Tibial nerve (tissue), 4 donors: ENCODE measurements around the gene SNAPC2. TPM values are rescaled to one million over a fixed set of nuclear protein-coding genes. Genes with fewer than 3 reads are reported as not detected.
"Not testable (repeated sequence)": the region's sequence is repeated elsewhere in the genome, so short reads cannot be mapped to it uniquely, and the experiment has no call there.

Source experiments
- DNase-seq, 2 donors: peaks; one replicate each; pipeline ENCODE4 v3.0.0-alpha.2; 2019; ENCODE audit warnings: low spot score in 2 of 2
- H3K27ac ChIP-seq, 4 donors: fragments of 200-600 bp; sonication (generic) in 3 of 4; one replicate each; pipeline ENCODE4 v1.5.1; 2017 to 2019; ENCODE audit warnings: mild to moderate bottlenecking in 1 of 4
- H3K27me3 ChIP-seq, 2 donors: fragments of 200-600 bp; sonication (generic) in 1 of 2; one replicate each; pipeline versions ENCODE4 v1.5.1 to v1.6.0; 2017 to 2019
- H3K36me3 ChIP-seq, 3 donors: fragments of 200-600 bp; sonication (generic); one replicate each; pipeline ENCODE4 v1.5.1; 2018 to 2019
- H3K4me1 ChIP-seq, 4 donors: fragments of 200-600 bp; sonication (generic) in 3 of 4; one replicate each; pipeline ENCODE4 v1.5.1; 2017 to 2019
- H3K4me3 ChIP-seq, 4 donors: fragments of 200-600 bp; sonication (generic) in 3 of 4; one replicate each; pipeline ENCODE4 v1.5.1; 2017 to 2019; ENCODE audit warnings: mild to moderate bottlenecking in 1 of 4, moderate library complexity in 1 of 4
- H3K9me3 ChIP-seq, 4 donors: fragments of 200-600 bp; sonication (generic) in 3 of 4; one replicate each; pipeline ENCODE4 v1.5.1; 2017 to 2019
- CTCF ChIP-seq, 5 experiments: fragments of 200-600 bp in 3 of 5; fragments of 450-650 bp in 2 of 5; sonication (generic) in 3 of 5; IDR thresholded peaks; one replicate each; pipeline ENCODE4 v1.5.1; 2016 to 2019; ENCODE audit warnings: antibody characterized with exemption in 5 of 5, mild to moderate bottlenecking in 3 of 5, moderate library complexity in 2 of 5
- EP300 ChIP-seq, 2 donors: sonication (generic); formaldehyde crosslinking; IDR thresholded peaks; one replicate each; pipeline ENCODE4 v1.6.1; 2017; ENCODE audit warnings: antibody characterized with exemption in 2 of 2, mild to moderate bottlenecking in 1 of 2
- POLR2A ChIP-seq, 2 donors: fragments of 450-650 bp; IDR thresholded peaks; one replicate each; pipeline ENCODE4 v1.6.1; 2017; ENCODE audit warnings: antibody characterized with exemption in 2 of 2, mild to moderate bottlenecking in 2 of 2, moderate library complexity in 2 of 2
- WGBS, 2 donors: methylation state at CpG; one replicate each; pipeline ENCODE4 v1.1.5; 2018; 5-methylcytosine and 5-hydroxymethylcytosine counted together
- total RNA-seq, 4 donors: library from RNA; depleted of rRNA; stranded (reverse); fragments of >200 nt; gene quantifications; one replicate each; pipeline ENCODE4 v1.1.0, GENCODE V29; 2016

Gene SNAPC2
- total RNA-seq, 4 donors from 2014 or later, result 11.6 to 26.4 (median 16.1) TPM

- no peak for DNase-seq
- Histone ChIP-seq H3K27ac (no peak overlapping the region), H3K36me3 (peaks cover 0 to 29% (median 8%) of the 10 kb centered on the region in 3 donors), H3K27me3 (peaks cover 0 to 48% of the 10 kb centered on the region in 2 donors), H3K4me1 (peaks cover 0 to 50% (median 21%) of the 10 kb centered on the region in 4 donors), H3K4me3 (peak overlapping the region in 1 of 4 donors; percentile 35), H3K9me3 (no peaks in the 10 kb centered on the region)
- TF ChIP-seq POLR2A (IDR thresholded peaks at IDR 0.05) (no peak), EP300 (IDR thresholded peaks at IDR 0.05) (no peak), CTCF (IDR thresholded peaks at IDR 0.05) (no peak)
- WGBS, 2 donors, result 0 to 1% methylated on average over 25 to 76 of the region's 104 CpGs
These were observed 3.8 kb upstream of the SNAPC2 start for GRCh38 chr19:7916103-7916954.

DNA sequence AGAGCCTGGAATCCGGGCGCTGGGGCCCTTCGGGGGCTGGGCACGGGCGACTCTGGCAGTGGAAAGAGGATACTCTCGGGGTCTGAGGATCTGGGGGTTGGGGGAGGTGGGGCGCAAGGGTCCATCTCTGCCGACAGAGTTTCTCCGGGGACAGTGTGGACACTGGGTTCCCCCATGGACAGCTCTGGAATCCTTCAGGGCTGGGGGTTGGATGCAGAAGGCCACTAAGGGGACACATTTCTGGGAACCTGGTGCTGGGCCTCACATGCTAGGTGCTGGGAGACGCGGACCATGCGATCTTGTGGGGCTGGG lies 3.2 kb upstream of the SNAPC2 start:
- no peaks in the 10 kb centered on the region for H3K9me3 ChIP-seq
- H3K27ac ChIP-seq, result no peak overlapping the region
- no peak for DNase-seq
- TF ChIP-seq EP300 (IDR thresholded peaks at IDR 0.05) (no peak), POLR2A (IDR thresholded peaks at IDR 0.05) (no peak), CTCF (IDR thresholded peaks at IDR 0.05) (no peak)
- WGBS, 2 donors, result 5 to 12% methylated on average over 4 to 11 of the region's 12 CpGs
- peaks cover 0 to 26% (median 5%) of the 10 kb centered on the region in 3 donors for H3K36me3 ChIP-seq
- H3K4me1 ChIP-seq, result peaks cover 0 to 55% (median 27%) of the 10 kb centered on the region in 4 donors
- peak overlapping the region in 1 of 4 donors; percentile 35 for H3K4me3 ChIP-seq
- H3K27me3 ChIP-seq, result peaks cover 0 to 48% of the 10 kb centered on the region in 2 donors

DNA sequence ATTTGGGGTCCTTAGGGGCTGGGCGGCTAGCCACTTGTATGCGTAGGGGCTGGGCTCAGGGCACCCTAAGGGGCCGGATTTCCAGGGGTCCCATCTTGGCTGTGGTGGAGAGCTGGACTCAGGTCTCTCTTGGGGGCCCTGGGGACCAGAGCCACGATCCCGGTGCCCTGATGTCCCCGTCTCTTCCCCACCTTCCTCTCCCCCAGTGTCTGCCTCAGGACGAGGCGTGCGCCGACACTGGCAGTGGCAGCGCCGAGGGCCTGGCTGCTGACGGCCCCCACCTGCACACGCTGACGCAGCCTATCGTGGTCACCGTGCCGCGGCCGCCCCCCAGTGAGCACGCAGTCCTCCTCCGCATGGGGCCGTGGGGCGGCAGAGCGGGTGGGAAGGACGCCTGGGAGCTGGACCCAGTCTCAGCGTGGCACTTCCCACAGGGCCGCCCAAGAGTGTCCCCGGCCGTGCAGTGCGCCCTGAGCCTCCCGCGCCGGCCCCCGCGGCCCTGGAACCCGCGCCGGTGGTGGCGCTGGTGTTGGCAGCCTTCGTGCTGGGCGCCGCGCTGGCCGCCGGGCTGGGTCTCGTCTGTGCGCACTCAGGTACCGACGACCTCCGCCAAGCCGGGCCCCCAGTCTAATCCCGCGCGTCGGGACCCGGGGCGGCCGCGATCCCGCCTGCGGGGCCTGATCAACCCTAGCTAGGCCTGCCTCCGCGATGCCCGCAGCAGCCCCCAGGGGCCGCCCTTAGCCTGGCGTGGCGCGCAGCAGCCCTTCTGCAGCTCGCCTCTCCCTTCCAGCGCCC lies 2.7 kb upstream of the SNAPC2 start:
- Histone ChIP-seq H3K27me3 (peaks cover 0 to 48% of the 10 kb centered on the region in 2 donors), H3K4me3 (peak overlapping the region in 2 of 4 donors; percentile 18 to 25), H3K4me1 (peaks cover 0 to 61% (median 29%) of the 10 kb centered on the region in 4 donors), H3K9me3 (no peaks in the 10 kb centered on the region), H3K36me3 (peaks cover 0 to 26% (median 0%) of the 10 kb centered on the region in 3 donors), H3K27ac (no peak overlapping the region)
- DNase-seq, result no peak
- WGBS, 2 donors, result 1 to 2% methylated on average over 25 to 43 of the region's 71 CpGs
- peak; percentile 14 to 43 (median 30) for TF ChIP-seq CTCF (IDR thresholded peaks at IDR 0.05)
- TF ChIP-seq EP300 (IDR thresholded peaks at IDR 0.05), result no peak

DNA sequence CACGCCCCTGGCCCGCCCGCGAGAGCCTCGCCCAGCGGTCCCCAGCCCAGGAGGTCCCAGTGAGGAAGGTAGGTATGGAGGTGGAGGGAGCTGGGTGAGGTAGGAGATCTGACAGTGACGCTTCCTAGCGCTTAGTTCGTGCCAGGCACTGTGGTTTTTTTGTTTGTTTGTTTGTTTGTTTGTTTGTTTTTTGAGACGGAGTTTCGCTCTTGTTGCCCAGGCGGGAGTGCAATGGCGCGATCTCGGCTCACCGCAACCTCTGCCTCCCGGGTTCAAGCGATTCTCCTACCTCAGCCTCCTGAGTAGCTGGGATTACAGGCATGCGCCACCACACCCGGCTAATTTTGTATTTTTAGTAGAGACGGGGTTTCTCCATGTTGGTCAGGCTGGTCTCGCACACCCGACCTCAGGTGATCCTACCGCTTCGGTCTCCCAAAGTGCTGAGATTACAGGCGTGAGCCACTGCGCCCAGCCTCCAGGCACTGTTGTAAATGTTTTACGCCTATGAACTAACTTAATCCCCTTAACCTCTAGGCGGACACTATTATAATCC lies 2.0 kb upstream of the SNAPC2 start:
- 36 to 37% methylated on average over 28 to 29 of the region's 29 CpGs for WGBS, 2 donors
- not testable (repeated sequence) for DNase-seq, H3K27ac ChIP-seq, H3K9me3 ChIP-seq
- Histone ChIP-seq H3K36me3 (peaks cover 0 to 26% (median 0%) of the 10 kb centered on the region in 3 donors), H3K4me1 (peaks cover 0 to 65% (median 29%) of the 10 kb centered on the region in 4 donors), H3K4me3 (peak overlapping the region in 2 of 4 donors; percentile 18 to 25), H3K27me3 (peaks cover 0 to 48% of the 10 kb centered on the region in 2 donors)

DNA sequence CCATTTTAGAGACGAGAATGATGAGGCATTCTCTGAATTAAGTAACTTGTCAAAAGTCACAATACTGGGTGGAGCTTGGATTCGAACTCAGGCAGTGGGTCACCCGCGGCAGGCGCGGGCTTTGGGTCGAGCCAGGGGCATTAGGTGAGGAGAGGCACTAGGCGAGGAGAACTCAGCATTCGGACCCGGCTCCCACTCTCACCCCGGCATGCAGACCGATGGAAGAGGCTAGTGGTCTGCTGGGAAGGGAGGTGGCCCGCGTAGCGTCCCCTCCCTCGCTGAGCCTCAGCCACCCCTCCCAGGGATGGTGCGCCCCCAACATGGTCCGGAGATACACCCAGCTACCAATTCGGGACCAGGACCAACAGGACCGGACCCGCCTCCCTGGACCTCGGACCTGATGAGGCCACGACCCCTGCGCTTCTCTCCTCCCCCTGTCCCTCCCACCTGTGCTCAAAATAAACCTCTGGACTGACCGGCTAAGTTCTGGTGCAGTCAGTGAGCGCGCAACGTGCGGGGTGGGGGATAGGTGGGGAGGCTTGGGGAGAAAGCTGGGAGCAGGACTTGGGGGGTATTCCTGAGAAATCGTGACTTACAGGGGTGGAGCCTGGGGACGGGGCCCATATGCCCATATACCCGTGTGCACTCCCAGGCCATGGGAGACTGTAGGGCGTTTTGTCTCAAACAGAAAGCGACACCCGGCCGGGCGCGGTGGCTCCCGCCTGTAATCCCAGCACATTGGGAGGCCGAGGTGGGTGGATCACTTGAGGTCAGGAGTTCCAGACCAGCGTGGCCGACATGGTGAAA lies 1.3 kb upstream of the SNAPC2 start:
- H3K9me3 ChIP-seq, result no peaks in the 10 kb centered on the region
- peaks cover 0 to 48% of the 10 kb centered on the region in 2 donors for H3K27me3 ChIP-seq
- H3K36me3 ChIP-seq, result peaks cover 0 to 23% (median 0%) of the 10 kb centered on the region in 3 donors
- peaks cover 0 to 69% (median 29%) of the 10 kb centered on the region in 4 donors for H3K4me1 ChIP-seq
- TF ChIP-seq CTCF (IDR thresholded peaks at IDR 0.05), result no peak
- TF ChIP-seq POLR2A (IDR thresholded peaks at IDR 0.05), result no peak
- TF ChIP-seq EP300 (IDR thresholded peaks at IDR 0.05), result no peak
- 44 to 70% methylated on average over 29 to 42 of the region's 42 CpGs for WGBS, 2 donors
- no peak overlapping the region for H3K27ac ChIP-seq
- DNase-seq, result no peak
- H3K4me3 ChIP-seq, result no peak overlapping the region
